KMS-11 (cell line): Measurements from ENCODE around the gene PCYT1A.
"Not testable (repeated sequence)": the region's sequence is repeated elsewhere in the genome, so short reads cannot be mapped to it uniquely, and the experiment has no call there.

Source experiments
- H2AFZ ChIP-seq: fragments of 200-600 bp; sonication (generic); 2 replicates; pipeline ENCODE4 v1.6.1; 2016; ENCODE audit warnings: antibody characterized with exemption, mixed run types, low read depth
- H3K27ac ChIP-seq: fragments of 200-600 bp; sonication (generic); 2 replicates; pipeline ENCODE4 v1.6.1; 2016; ENCODE audit warnings: mild to moderate bottlenecking, mixed run types
- H3K27me3 ChIP-seq: fragments of 200-600 bp; sonication (generic); 2 replicates; pipeline ENCODE4 v1.6.1; 2017; ENCODE audit warnings: mild to moderate bottlenecking, low read depth, mixed run types, moderate library complexity; ENCODE audit not compliant: insufficient read depth
- H3K36me3 ChIP-seq: fragments of 200-600 bp; sonication (generic); 2 replicates; pipeline ENCODE4 v1.6.1; 2017; ENCODE audit warnings: mild to moderate bottlenecking, mixed run types; ENCODE audit not compliant: insufficient read depth
- H3K4me1 ChIP-seq: fragments of 200-600 bp; sonication (generic); 2 replicates; pipeline ENCODE4 v1.6.1; 2016; ENCODE audit warnings: mild to moderate bottlenecking, low read depth, mixed run types; ENCODE audit not compliant: poor library complexity, severe bottlenecking
- H3K4me2 ChIP-seq: fragments of 200-600 bp; sonication (generic); 2 replicates; pipeline ENCODE4 v1.7.0; 2016; ENCODE audit warnings: mild to moderate bottlenecking, mixed run types
- H3K4me3 ChIP-seq: fragments of 200-600 bp; sonication (generic); IDR thresholded peaks from 2 replicates; pipeline ENCODE4 v1.6.1; 2017; ENCODE audit warnings: low read depth, low read length, mixed read lengths; ENCODE audit not compliant: insufficient read depth
- H3K79me2 ChIP-seq: fragments of 200-600 bp; sonication (generic); 2 replicates; pipeline ENCODE4 v1.6.1; 2016; ENCODE audit warnings: low read depth, mixed run types; ENCODE audit not compliant: insufficient read depth
- H3K9ac ChIP-seq: fragments of 200-600 bp; sonication (generic); 2 replicates; pipeline ENCODE4 v1.6.1; 2016; ENCODE audit warnings: mild to moderate bottlenecking, mixed run types
- H4K20me1 ChIP-seq: fragments of 200-600 bp; sonication (generic); 2 replicates; pipeline ENCODE4 v1.6.1; 2016; ENCODE audit warnings: mild to moderate bottlenecking, mixed run types; ENCODE audit not compliant: insufficient read depth
- CTCF ChIP-seq: fragments of 200-600 bp; sonication (generic); conservative IDR thresholded peaks from 2 replicates; pipeline ENCODE4 v1.6.1; 2017; ENCODE audit warnings: low read depth, mild to moderate bottlenecking, antibody characterized with exemption, low read length, moderate library complexity, mixed read lengths

The PCYT1A gene

GRCh38 chr3:196251918-196252317 is 35.6 kb downstream of the PCYT1A start:
- Histone ChIP-seq H3K36me3 (no peaks in the 10 kb centered on the region), H3K27me3 (no peaks in the 10 kb centered on the region), H3K4me2 (no peak overlapping the region), H2AFZ (no peak overlapping the region), H4K20me1 (no peaks in the 10 kb centered on the region), H3K79me2 (no peaks in the 10 kb centered on the region), H3K4me3 (no peak overlapping the region), H3K4me1 (no peaks in the 10 kb centered on the region), H3K9ac (no peak overlapping the region), H3K27ac (no peak overlapping the region)
- TF ChIP-seq CTCF: no peak

GRCh38 chr3:196246612-196247308 is 40.8 kb downstream of the PCYT1A start:
- TF ChIP-seq CTCF: no peak
- Histone ChIP-seq H3K4me3 (no peak overlapping the region), H3K27ac (no peak overlapping the region), H3K27me3 (no peaks in the 10 kb centered on the region), H3K9ac (no peak overlapping the region), H2AFZ (no peak overlapping the region), H3K36me3 (no peaks in the 10 kb centered on the region), H3K4me2 (no peak overlapping the region), H4K20me1 (no peaks in the 10 kb centered on the region), H3K4me1 (no peaks in the 10 kb centered on the region), H3K79me2 (no peaks in the 10 kb centered on the region)

- H3K36me3 ChIP-seq, H3K4me3 ChIP-seq, H3K9ac ChIP-seq, H3K79me2 ChIP-seq, H3K27ac ChIP-seq, H3K4me1 ChIP-seq, H2AFZ ChIP-seq, H3K4me2 ChIP-seq, H4K20me1 ChIP-seq, H3K27me3 ChIP-seq: not testable (repeated sequence)
Measured at GRCh38 chr3:196244166-196244565, 43.4 kb downstream of the PCYT1A start.

- Histone ChIP-seq H3K9ac (no peak overlapping the region), H3K36me3 (no peaks in the 10 kb centered on the region), H3K4me3 (no peak overlapping the region), H3K27ac (no peak overlapping the region), H3K79me2 (no peaks in the 10 kb centered on the region), H2AFZ (no peak overlapping the region), H3K27me3 (no peaks in the 10 kb centered on the region), H3K4me2 (no peak overlapping the region), H4K20me1 (no peaks in the 10 kb centered on the region), H3K4me1 (no peaks in the 10 kb centered on the region)
- TF ChIP-seq CTCF: no peak
Measured at GRCh38 chr3:196241704-196242103, 45.8 kb downstream of the PCYT1A start.

- no peaks in the 10 kb centered on the region for H4K20me1 ChIP-seq
- no peak overlapping the region for H3K4me2 ChIP-seq
- H3K4me3 ChIP-seq: no peak overlapping the region
- no peak for TF ChIP-seq CTCF
- H3K79me2 ChIP-seq: no peaks in the 10 kb centered on the region
- no peaks in the 10 kb centered on the region for H3K4me1 ChIP-seq
- no peaks in the 10 kb centered on the region for H3K36me3 ChIP-seq
- H3K27ac ChIP-seq: no peak overlapping the region
- H2AFZ ChIP-seq: no peak overlapping the region
- H3K9ac ChIP-seq: no peak overlapping the region
- no peaks in the 10 kb centered on the region for H3K27me3 ChIP-seq
Measured at GRCh38 chr3:196240424-196240823, 47.1 kb downstream of the PCYT1A start.
